ENCODE data around the gene ATP6V0E1.
"Not testable (repeated sequence)": the region's sequence is repeated elsewhere in the genome, so short reads cannot be mapped to it uniquely, and the experiment has no call there.

Gene ATP6V0E1

GRCh38 chr5:173035904-173036707 lies 52.5 kb downstream of the ATP6V0E1 start:
- H3K36me3 ChIP-seq, result peaks cover 44 to 70% (median 53%) of the 10 kb centered on the region in 11 experiments
- peak overlapping the region; percentile 5 to 79 (median 56); a peak in 19 of 22 replicates for H3K27ac ChIP-seq
- H3K27me3 ChIP-seq, result no peaks in the 10 kb centered on the region
- peak overlapping the region in 5 of 10 experiments; percentile 21 to 40 (median 37); a peak in 4 of 20 replicates for H3K4me3 ChIP-seq
- TF ChIP-seq Cebpa-rat (IDR thresholded peaks at IDR 0.05), result no peak
- H3K4me2 ChIP-seq, result peak overlapping the region; percentile 42 to 92 (median 67)
- peaks cover 32 to 66% (median 48%) of the 10 kb centered on the region in 11 experiments; a peak in 21 of 22 replicates for H4K20me1 ChIP-seq
- peaks cover 0 to 7% (median 0%) of the 10 kb centered on the region in 11 experiments; a peak in 2 of 22 replicates for H3K9me3 ChIP-seq (replicated peaks in 1 of 11)
- H3K4me1 ChIP-seq, result peaks cover 19 to 52% (median 34%) of the 10 kb centered on the region in 10 experiments
- peak overlapping the region in 7 of 11 experiments; percentile 38 to 71 (median 65); a peak in 15 of 22 replicates for H3K9ac ChIP-seq

- H3K4me2 ChIP-seq, result no peak overlapping the region
Observed at GRCh38 chr5:173039188-173039587, 55.6 kb downstream of the ATP6V0E1 start.

GRCh38 chr5:173039964-173040363 lies 56.4 kb downstream of the ATP6V0E1 start:
- TF ChIP-seq Cebpa-rat (IDR thresholded peaks at IDR 0.05), result no peak
- no peak overlapping the region for H3K9ac ChIP-seq

More at GRCh38 chr5:173039188-173039587, 55.6 kb downstream of the ATP6V0E1 start:
- no peak for TF ChIP-seq Cebpa-rat (IDR thresholded peaks at IDR 0.05)
- Histone ChIP-seq H4K20me1 (peaks cover 9 to 35% (median 18%) of the 10 kb centered on the region in 11 experiments; a peak in 20 of 22 replicates), H3K27ac (no peak overlapping the region), H3K27me3 (no peaks in the 10 kb centered on the region), H3K9me3 (replicated peaks in 1 of 11) (peaks cover 0 to 7% (median 0%) of the 10 kb centered on the region in 11 experiments; a peak in 2 of 22 replicates), H3K4me1 (peaks cover 19 to 36% (median 28%) of the 10 kb centered on the region in 10 experiments), H3K36me3 (peaks cover 21 to 40% (median 28%) of the 10 kb centered on the region in 11 experiments; a peak in 21 of 22 replicates), H3K9ac (no peak overlapping the region), H3K4me3 (no peak overlapping the region)

GRCh38 chr5:173041881-173042762 lies 58.6 kb downstream of the ATP6V0E1 start:
- no peak overlapping the region for H3K27ac ChIP-seq
- TF ChIP-seq Cebpa-rat (IDR thresholded peaks at IDR 0.05), result no peak

More at GRCh38 chr5:173039964-173040363, 56.4 kb downstream of the ATP6V0E1 start:
- peaks cover 1 to 27% (median 10%) of the 10 kb centered on the region in 11 experiments; a peak in 17 of 22 replicates for H4K20me1 ChIP-seq
- peaks cover 0 to 7% (median 0%) of the 10 kb centered on the region in 11 experiments; a peak in 2 of 22 replicates for H3K9me3 ChIP-seq (replicated peaks in 1 of 11)
- no peak overlapping the region for H3K4me3 ChIP-seq
- no peaks in the 10 kb centered on the region for H3K27me3 ChIP-seq
- H3K27ac ChIP-seq, result no peak overlapping the region
- H3K36me3 ChIP-seq, result peaks cover 14 to 32% (median 20%) of the 10 kb centered on the region in 11 experiments; a peak in 20 of 22 replicates
- H3K4me1 ChIP-seq, result peaks cover 13 to 28% (median 20%) of the 10 kb centered on the region in 10 experiments
- no peak overlapping the region for H3K4me2 ChIP-seq

GRCh38 chr5:173042763-173043107 lies 59.2 kb downstream of the ATP6V0E1 start:
- Histone ChIP-seq H3K4me3 (no peak overlapping the region), H3K27me3 (no peaks in the 10 kb centered on the region), H3K4me1 (peaks cover 0 to under 1% (median 0%) of the 10 kb centered on the region in 10 experiments; a peak in 1 of 20 replicates), H3K27ac (no peak overlapping the region), H3K36me3 (peaks cover 0 to 9% (median 3%) of the 10 kb centered on the region in 11 experiments; a peak in 2 of 22 replicates), H3K4me2 (no peak overlapping the region), H3K9ac (no peak overlapping the region), H3K9me3 (replicated peaks in 1 of 11) (peaks cover 0 to 7% (median 0%) of the 10 kb centered on the region in 11 experiments; a peak in 2 of 22 replicates), H4K20me1 (peaks cover 0 to 5% (median 0%) of the 10 kb centered on the region in 11 experiments; a peak in 3 of 22 replicates)
- TF ChIP-seq Cebpa-rat (IDR thresholded peaks at IDR 0.05), result no peak

More at GRCh38 chr5:173041881-173042762, 58.6 kb downstream of the ATP6V0E1 start:
- Histone ChIP-seq H3K9ac (no peak overlapping the region), H3K27me3 (no peaks in the 10 kb centered on the region), H3K4me3 (no peak overlapping the region), H3K4me1 (peaks cover 0 to 7% (median 0%) of the 10 kb centered on the region in 10 experiments; a peak in 8 of 20 replicates), H3K4me2 (no peak overlapping the region), H3K9me3 (replicated peaks in 1 of 11) (peaks cover 0 to 7% (median 0%) of the 10 kb centered on the region in 11 experiments; a peak in 2 of 22 replicates), H4K20me1 (peaks cover 0 to 6% (median 0%) of the 10 kb centered on the region in 11 experiments; a peak in 4 of 22 replicates), H3K36me3 (peaks cover 1 to 13% (median 5%) of the 10 kb centered on the region in 11 experiments; a peak in 11 of 22 replicates)

GRCh38 chr5:173045474-173045873 lies 61.9 kb downstream of the ATP6V0E1 start:
- no peak overlapping the region for H3K9ac ChIP-seq
- TF ChIP-seq Cebpa-rat (IDR thresholded peaks at IDR 0.05), result no peak
- H3K36me3 ChIP-seq, result no peaks in the 10 kb centered on the region
- H3K4me2 ChIP-seq, result no peak overlapping the region
- peaks cover 0 to 2% (median 0%) of the 10 kb centered on the region in 11 experiments; a peak in 2 of 22 replicates for H3K9me3 ChIP-seq (replicated peaks in 1 of 11)
- no peak overlapping the region for H3K4me3 ChIP-seq
- H3K27me3 ChIP-seq, result no peaks in the 10 kb centered on the region
- H3K4me1 ChIP-seq, result peaks cover 0 to 5% (median 0%) of the 10 kb centered on the region in 10 experiments; a peak in 1 of 20 replicates
- H4K20me1 ChIP-seq, result no peaks in the 10 kb centered on the region; a peak in 1 of 22 replicates
- H3K27ac ChIP-seq, result no peak overlapping the region

GRCh38 chr5:173047096-173047837 lies 63.7 kb downstream of the ATP6V0E1 start:
- not testable (repeated sequence) for H3K9ac ChIP-seq; H3K27me3 ChIP-seq; H3K27ac ChIP-seq; H3K36me3 ChIP-seq; H3K9me3 ChIP-seq (replicated peaks in 1 of 11); H3K4me3 ChIP-seq; H4K20me1 ChIP-seq; H3K4me1 ChIP-seq; H3K4me2 ChIP-seq

GRCh38 chr5:173047838-173048105 lies 64.2 kb downstream of the ATP6V0E1 start:
- no peaks in the 10 kb centered on the region for H3K27me3 ChIP-seq

More at GRCh38 chr5:173047838-173048105, 64.2 kb downstream of the ATP6V0E1 start:
- TF ChIP-seq Cebpa-rat (IDR thresholded peaks at IDR 0.05), result no peak
- Histone ChIP-seq H3K9ac (no peak overlapping the region), H3K4me2 (no peak overlapping the region), H3K4me3 (no peak overlapping the region), H3K9me3 (replicated peaks in 1 of 11) (no peaks in the 10 kb centered on the region), H3K36me3 (no peaks in the 10 kb centered on the region), H3K4me1 (peaks cover 0 to 5% (median 0%) of the 10 kb centered on the region in 10 experiments; a peak in 1 of 20 replicates), H4K20me1 (no peaks in the 10 kb centered on the region; a peak in 1 of 22 replicates), H3K27ac (no peak overlapping the region)
